H1 (cell line): ENCODE measurements around the gene AKR7A3. TPM values are rescaled to one million over a fixed set of nuclear protein-coding genes. Genes with fewer than 3 reads are reported as not detected.

Source experiments
- BACH1 ChIP-seq: IDR thresholded peaks from 2 replicates; pipeline ENCODE4 v1.6.1; 2012; ENCODE audit warnings: low read length, improper control_type of control experiment
- BRCA1 ChIP-seq: IDR thresholded peaks from 2 replicates; pipeline ENCODE4 v1.6.1; 2012; ENCODE audit warnings: low read depth, low read length, improper control_type of control experiment
- CBX5 ChIP-seq: fragments of 300-800, 300-1000 bp; sonication (generic); IDR thresholded peaks from 2 replicates; pipeline ENCODE4 v1.7.1; 2016; ENCODE audit warnings: antibody characterized with exemption, low read length, low read depth
- CBX8 ChIP-seq: fragments of 300-800, 300-1000 bp; sonication (generic); IDR thresholded peaks from 2 replicates; pipeline ENCODE4 v1.7.1; 2016; ENCODE audit warnings: low read depth, low read length, borderline replicate concordance
- CHD1 ChIP-seq: IDR thresholded peaks from 2 replicates; pipeline ENCODE4 v1.6.1; 2012; ENCODE audit warnings: low read depth, low read length, improper control_type of control experiment
- CREB1 ChIP-seq: IDR thresholded peaks from 2 replicates; pipeline ENCODE4 v1.6.1; 2012; ENCODE audit warnings: inconsistent platforms
- EP300 ChIP-seq, 2 experiments: IDR thresholded peaks; 1 replicate in 1 of 2; 2 replicates in 1 of 2; pipeline ENCODE4 v1.6.1; 2011 to 2012; ENCODE audit warnings: low read depth in 2 of 2, low read length in 2 of 2, mild to moderate bottlenecking in 2 of 2, borderline replicate concordance in 1 of 2, inconsistent platforms in 1 of 2, moderate library complexity in 1 of 2
- EZH2 ChIP-seq: fragments of 200-600 bp; sonication (generic); IDR thresholded peaks from 2 replicates; pipeline ENCODE4 v1.7.1; 2012; ENCODE audit warnings: low read depth, mild to moderate bottlenecking, moderate library complexity, low read length, inconsistent platforms; ENCODE audit not compliant: severe bottlenecking
- HDAC2 ChIP-seq, 2 experiments: fragments of 300-600 bp in 1 of 2; sonication (generic) in 1 of 2; IDR thresholded peaks; 2 replicates each; pipeline ENCODE4 v1.6.1; 2011 to 2012; ENCODE audit warnings: low read depth in 2 of 2, low read length in 2 of 2, mild to moderate bottlenecking in 2 of 2, moderate library complexity in 2 of 2, borderline replicate concordance in 1 of 2, inconsistent platforms in 1 of 2
- HDAC6 ChIP-seq: IDR thresholded peaks from one replicate; pipeline ENCODE4 v1.7.1; 2012; ENCODE audit warnings: low read depth, mild to moderate bottlenecking, inconsistent platforms, low read length, moderate library complexity
- KDM4A ChIP-seq: IDR thresholded peaks from one replicate; pipeline ENCODE4 v1.7.1; 2012; ENCODE audit warnings: low read depth, mild to moderate bottlenecking, moderate library complexity, low read length, inconsistent platforms; ENCODE audit not compliant: severe bottlenecking
- MAFK ChIP-seq: IDR thresholded peaks from 2 replicates; pipeline ENCODE4 v1.6.1; 2012; ENCODE audit warnings: low read depth, mild to moderate bottlenecking, improper control_type of control experiment, low read length
- NANOG ChIP-seq: IDR thresholded peaks from 2 replicates; pipeline ENCODE4 v1.6.1; 2011; ENCODE audit warnings: low read length, low read depth, mild to moderate bottlenecking, inconsistent platforms; ENCODE audit not compliant: insufficient read depth, poor library complexity, severe bottlenecking
- RAD21 ChIP-seq, 2 experiments: IDR thresholded peaks in 1 of 2; conservative IDR thresholded peaks in 1 of 2; 2 replicates each; pipeline ENCODE4 v1.6.1; 2011; ENCODE audit warnings: low read depth in 2 of 2, low read length in 2 of 2, improper control_type of control experiment in 1 of 2, inconsistent platforms in 1 of 2, mild to moderate bottlenecking in 1 of 2, moderate library complexity in 1 of 2
- RNF2 ChIP-seq: fragments of 200-900, 300-1000 bp; sonication (generic); IDR thresholded peaks from 2 replicates; pipeline ENCODE4 v1.7.1; 2016; ENCODE audit warnings: borderline replicate concordance, low read depth, mild to moderate bottlenecking, antibody characterized with exemption, low read length; ENCODE audit not compliant: poor library complexity, severe bottlenecking; ENCODE audit errors: missing control alignments
- SIX5 ChIP-seq: IDR thresholded peaks from 2 replicates; pipeline ENCODE4 v1.6.1; 2011; ENCODE audit warnings: mild to moderate bottlenecking, low read depth, low read length
- TAF1 ChIP-seq: IDR thresholded peaks from 2 replicates; pipeline ENCODE4 v1.6.1; 2011; ENCODE audit warnings: mild to moderate bottlenecking, low read depth, low read length
- TAF7 ChIP-seq: optimal IDR thresholded peaks from 2 replicates; pipeline ENCODE3; 2011; ENCODE audit warnings: low read depth, mild to moderate bottlenecking, inconsistent platforms, low read length, moderate library complexity, borderline replicate concordance
- TCF12 ChIP-seq: IDR thresholded peaks from 2 replicates; pipeline ENCODE4 v1.6.1; 2011; ENCODE audit warnings: low read depth, mild to moderate bottlenecking, low read length
- TEAD4 ChIP-seq: IDR thresholded peaks from 2 replicates; pipeline ENCODE4 v1.6.1; 2012; ENCODE audit warnings: low read depth, low read length, inconsistent platforms, mixed read lengths
- ZNF274 ChIP-seq: IDR thresholded peaks from 2 replicates; pipeline ENCODE4 v1.7.0; 2012; ENCODE audit warnings: low read length, borderline replicate concordance; ENCODE audit errors: extremely low read depth
- polyA plus RNA-seq, 7 experiments: library from polyadenylated mRNA; depleted of rRNA in 3 of 7; stranded (reverse) in 5 of 7; unstranded in 2 of 7; fragments of >200 nt in 5 of 7; fragments of 200-250 nt in 2 of 7; gene quantifications; 1 replicate in 5 of 7; 2 replicates in 1 of 7; 4 replicates in 1 of 7; pipeline versions ENCODE4 v1.2.1 to v1.2.3, GENCODE V29; 2011 to 2013; ENCODE audit warnings: missing spikeins in 2 of 7, mixed read lengths in 2 of 7
- total RNA-seq: library from RNA; stranded (reverse); fragmentation: NEBNext Ultra II Directional; extraction: Animal tissue kit (Norgen Biotek cat#: 25700); gene quantifications from 2 replicates; pipeline ENCODE4 v1.2.1, GENCODE V29; 2021
- TF ChIP-seq, protein P1 (sequence below): IDR thresholded peaks from 2 replicates; pipeline ENCODE4 v1.6.1; 2011; ENCODE audit warnings: low read depth, mild to moderate bottlenecking, low read length; ENCODE audit not compliant: insufficient read depth

The AKR7A3 gene
- total and polyA plus RNA-seq, 2 of the 8 experiments (the other 6 are each of a cell fraction or from before 2014, with no cell fraction given) = 0.62 to 0.65 TPM

DNA sequence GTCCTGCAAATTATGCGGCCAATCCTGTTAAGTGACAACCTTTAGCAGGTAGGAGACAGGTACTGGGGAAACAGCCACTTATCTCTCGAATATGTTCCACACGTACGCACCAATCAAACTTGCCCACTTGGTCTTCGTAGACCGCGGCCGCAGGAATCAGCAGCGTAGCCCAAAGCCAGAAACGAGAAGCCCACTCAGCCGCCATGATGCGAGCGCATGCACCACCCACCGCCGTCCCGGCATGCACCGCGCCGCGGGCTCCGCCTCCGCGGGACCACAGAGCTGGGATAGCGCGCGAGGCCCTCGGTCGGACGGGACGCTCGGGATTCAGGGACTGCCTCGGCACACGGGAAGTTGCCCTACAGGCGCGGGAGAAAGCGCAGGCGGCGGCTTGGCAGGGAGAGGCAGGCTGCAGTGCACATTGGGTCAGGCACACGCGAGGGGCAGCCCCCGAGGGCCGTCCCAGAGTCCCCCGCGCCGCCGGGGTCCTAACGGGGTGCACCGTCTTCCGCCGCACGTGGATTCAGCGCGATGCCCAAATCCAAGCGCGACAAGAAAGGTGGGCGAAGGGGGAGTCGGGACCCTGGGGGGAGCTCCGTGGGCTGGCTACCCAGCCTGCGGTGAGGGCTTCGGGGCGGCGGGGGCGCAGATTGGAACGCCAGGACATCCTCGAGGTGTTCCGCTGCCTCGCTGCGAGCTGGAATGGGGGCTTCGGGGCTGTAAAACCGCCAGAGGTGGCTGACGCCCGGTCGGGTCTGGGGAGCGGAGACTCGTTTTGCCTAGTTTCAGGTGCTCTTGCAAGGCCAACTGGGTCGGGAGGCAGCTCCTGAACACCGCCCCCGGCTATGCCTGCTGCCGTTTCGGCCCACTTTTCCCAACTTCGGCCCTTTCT is 37.0 kb downstream of the AKR7A3 start, which contains the start of the genes EMC1 and MRTO4 (continued):
- TF ChIP-seq ZNF274 = no peak
- TF ChIP-seq TEAD4 = 0 out of 2 replicates have a peak, but pooled peaks have one; percentile 13
- TF ChIP-seq SIX5 = no peak
- no peak for TF ChIP-seq HDAC6
- TF ChIP-seq RNF2 = peak; percentile 59
- TF ChIP-seq KDM4A = peak; percentile 68
- TF ChIP-seq BACH1 = no peak
- TF ChIP-seq CBX5 = no peak
- peak; percentile 46; the same call in 1 of the 2 replicates for TF ChIP-seq BRCA1
- TF ChIP-seq TAF7 = peak; percentile 80
- no peak for TF ChIP-seq MAFK
- no peak for TF ChIP-seq CHD1
- TF ChIP-seq RAD21 (IDR thresholded peaks at IDR 0.05 in 1 of 2, conservative IDR thresholded peaks at IDR 0.05 in 1 of 2; ENCODE audit: low read depth in 2 of 2, low read length in 2 of 2) = no peak
- TF ChIP-seq, protein P1, sequence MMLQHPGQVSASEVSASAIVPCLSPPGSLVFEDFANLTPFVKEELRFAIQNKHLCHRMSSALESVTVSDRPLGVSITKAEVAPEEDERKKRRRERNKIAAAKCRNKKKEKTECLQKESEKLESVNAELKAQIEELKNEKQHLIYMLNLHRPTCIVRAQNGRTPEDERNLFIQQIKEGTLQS = no peak
- no peak for TF ChIP-seq NANOG
- no peak for TF ChIP-seq EZH2
- TF ChIP-seq EP300 (IDR thresholded peaks at IDR 0.05; ENCODE audit: borderline replicate concordance in 1 of 2, low read depth in 2 of 2, low read length in 2 of 2) = no peak
- peak; percentile 97 for TF ChIP-seq TAF1
- TF ChIP-seq CBX8 = no peak
- peak; percentile 72; the same call in 1 of the 2 replicates for TF ChIP-seq CREB1
- TF ChIP-seq HDAC2 (IDR thresholded peaks at IDR 0.05; ENCODE audit: borderline replicate concordance in 1 of 2, low read depth in 2 of 2, low read length in 2 of 2) = peak; percentile 13 to 71; a peak in 1 of 4 replicates
- 0 out of 2 replicates have a peak, but pooled peaks have one; percentile 4 for TF ChIP-seq TCF12
